ENCODE results near the gene SLC16A11. TPM values are rescaled to one million over a fixed set of nuclear protein-coding genes. Genes with fewer than 3 reads are reported as not detected.

The SLC16A11 gene
- total and polyA plus RNA-seq, 9 of the 15 experiments (the other 6 are each of a cell fraction or from before 2014, with no cell fraction given) = not detected

GRCh38 chr17:7078711-7079110 lies 34.8 kb upstream of the SLC16A11 start:
- intact Hi-C loops (cut with micrococcal nuclease) = no loop called here
- no peaks in the 10 kb centered on the region for H3K79me2 ChIP-seq (ENCODE audit: control insufficient read depth, insufficient read depth, low read length)
- FAIRE-seq (no peak), DNase-seq (ENCODE audit: extremely low read depth in 1 of 4, low spot score in 3 of 4) (no peak), ATAC-seq (no peak)
- no peaks in the 10 kb centered on the region for H4K20me1 ChIP-seq (replicated peaks; ENCODE audit: control insufficient read depth, insufficient read depth, low read length)
- in situ Hi-C loops (cut with MboI) = no loop called here
- H2AFZ ChIP-seq (ENCODE audit: low read depth, low read length) = no peak overlapping the region
- no peak overlapping the region for H3K9ac ChIP-seq (ENCODE audit: insufficient read depth in 1 of 2, low read depth in 2 of 2, low read length in 2 of 2)
- WGBS (ENCODE audit: insufficient coverage, low coverage, missing lambda C conversion rate) = 2% methylated on average over 6 of the region's 10 CpGs
- no TSS peak for BruUV-seq (replicated peaks)
- peaks cover 5 to 40% of the 10 kb centered on the region in 2 experiments; a peak in 3 of 5 replicates for H3K27me3 ChIP-seq (ENCODE audit: control insufficient read depth in 2 of 2, insufficient read depth in 2 of 2, low read length in 2 of 2)
- no peak overlapping the region for H3K4me3 ChIP-seq
- no peak overlapping the region for H3K4me2 ChIP-seq (ENCODE audit: insufficient read depth, low read length)
- ChIA-PET POLR2A (interaction anchor here (0.7 kb wide), 1 partner anchor 625 kb away, joined by 3 read pairs; no protein-coding TSS in a partner anchor), CTCF (ENCODE audit: low intra/inter-chr PET ratio) (no interaction called here)
- H3K36me3 ChIP-seq (ENCODE audit: control insufficient read depth, insufficient read depth, low read length) = no peaks in the 10 kb centered on the region
- no peak for TF ChIP-seq ZHX1 (conservative IDR thresholded peaks at IDR 0.05; ENCODE audit: low read length)
- no peak for TF ChIP-seq ZNF512 (tag; IDR thresholded peaks at IDR 0.05)
- TF ChIP-seq YY1 (IDR thresholded peaks at IDR 0.05; ENCODE audit: borderline replicate concordance in 1 of 3, control insufficient read depth in 1 of 3, extremely low read depth in 1 of 3, insufficient read depth in 3 of 3, insufficient read length in 1 of 3, insufficient replicate concordance in 2 of 3, low read depth in 1 of 3, low read length in 2 of 3) = no peak
- TF ChIP-seq CBFA2T3 (IDR thresholded peaks at IDR 0.05) = no peak
- TF ChIP-seq LARP7 (IDR thresholded peaks at IDR 0.05) = no peak
- no peak for TF ChIP-seq BMI1 (IDR thresholded peaks at IDR 0.05; ENCODE audit: low read length)
- TF ChIP-seq ZNF785 (CRISPR knock-in tag; IDR thresholded peaks at IDR 0.05) = no peak
- no peak for TF ChIP-seq GABPB1 (CRISPR knock-in tag; IDR thresholded peaks at IDR 0.05)
- TF ChIP-seq ZNF655 (CRISPR knock-in tag; IDR thresholded peaks at IDR 0.05) = no peak
- TF ChIP-seq ZNF644 (tag; IDR thresholded peaks at IDR 0.05; ENCODE audit: low read depth) = no peak
- no peak for TF ChIP-seq ZNF174 (CRISPR knock-in tag; IDR thresholded peaks at IDR 0.05)
- no peak overlapping the region for H3K27ac ChIP-seq (ENCODE audit: extremely low read depth, low read depth, low read length)
- H3K9me3 ChIP-seq (replicated peaks; ENCODE audit: control insufficient read depth, insufficient read depth, low read depth, low read length) = no peaks in the 10 kb centered on the region
- H3K9me1 ChIP-seq (ENCODE audit: control insufficient read depth, insufficient read depth, low read length) = no peaks in the 10 kb centered on the region
- H3K4me1 ChIP-seq (replicated peaks in 1 of 2; ENCODE audit: control insufficient read depth in 2 of 2, insufficient read depth in 2 of 2, low read length in 2 of 2) = no peaks in the 10 kb centered on the region; a peak in 1 of 5 replicates
